ENCODE data around the gene PRKD3. TPM values are rescaled to one million over a fixed set of nuclear protein-coding genes. Genes with fewer than 3 reads are reported as not detected.

PRKD3 gene
- total and polyA plus RNA-seq, 9 donors = 18.0 to 39.7 (median 29.0) TPM

Other genes with a start within 250 kb of the PRKD3 start
- 14.7 TPM for gene HEATR5B, start 240.5 kb downstream of the PRKD3 start, total RNA-seq
- gene HEATR5B, start 240.5 kb downstream of the PRKD3 start, polyA plus RNA-seq (ENCODE audit: insufficient read depth in 1 of 8, insufficient read length in 8 of 8, low replicate concordance in 1 of 8) = 10 to 100 TPM; 10.2 to 14.7 (median 11.4) TPM
- gene GPATCH11, start 240.3 kb downstream of the PRKD3 start, total RNA-seq = 7.4 TPM
- 10 to 100 TPM in 1 of 8 donors, 1 to 10 TPM in 7; 5.3 to 11.3 (median 8.7) TPM for gene GPATCH11, start 240.3 kb downstream of the PRKD3 start, polyA plus RNA-seq (ENCODE audit: insufficient read depth in 1 of 8, insufficient read length in 8 of 8, low replicate concordance in 1 of 8)
- 22.5 TPM for gene EIF2AK2, start 167.9 kb downstream of the PRKD3 start, total RNA-seq
- gene EIF2AK2, start 167.9 kb downstream of the PRKD3 start, polyA plus RNA-seq (ENCODE audit: insufficient read depth in 1 of 8, insufficient read length in 8 of 8, low replicate concordance in 1 of 8) = 10 to 100 TPM; 13.4 to 27.7 (median 18.5) TPM
- not detected for gene SULT6B1, start 136.2 kb downstream of the PRKD3 start, total RNA-seq
- gene SULT6B1, start 136.2 kb downstream of the PRKD3 start, polyA plus RNA-seq (ENCODE audit: insufficient read depth in 1 of 8, insufficient read length in 8 of 8, low replicate concordance in 1 of 8) = not detected
- gene CEBPZOS, start 128.3 kb downstream of the PRKD3 start, total RNA-seq = 27.2 TPM
- 10 to 100 TPM; 34.1 to 42.4 (median 35.7) TPM for gene CEBPZOS, start 128.3 kb downstream of the PRKD3 start, polyA plus RNA-seq (ENCODE audit: insufficient read depth in 1 of 8, insufficient read length in 8 of 8, low replicate concordance in 1 of 8)
- gene CEBPZ, start 93.2 kb downstream of the PRKD3 start, total RNA-seq = 56.9 TPM
- 10 to 100 TPM; 34.5 to 56.4 (median 39.3) TPM for gene CEBPZ, start 93.2 kb downstream of the PRKD3 start, polyA plus RNA-seq (ENCODE audit: insufficient read depth in 1 of 8, insufficient read length in 8 of 8, low replicate concordance in 1 of 8)
- gene NDUFAF7, start 93.2 kb downstream of the PRKD3 start, total RNA-seq = 14.2 TPM
- 10 to 100 TPM; 10.9 to 18.4 (median 13.6) TPM for gene NDUFAF7, start 93.2 kb downstream of the PRKD3 start, polyA plus RNA-seq (ENCODE audit: insufficient read depth in 1 of 8, insufficient read length in 8 of 8, low replicate concordance in 1 of 8)
- gene QPCT, start 19.8 kb upstream of the PRKD3 start, total RNA-seq = 6.3 TPM
- gene QPCT, start 19.8 kb upstream of the PRKD3 start, polyA plus RNA-seq (ENCODE audit: insufficient read depth in 1 of 8, insufficient read length in 8 of 8, low replicate concordance in 1 of 8) = 10 to 100 TPM in 1 of 8 donors, 1 to 10 TPM in 7; 3.3 to 10.2 (median 5.9) TPM